Measurements from ENCODE around the gene PRSS27. TPM values are rescaled to one million over a fixed set of nuclear protein-coding genes. Genes with fewer than 3 reads are reported as not detected.

PRSS27 gene
- total RNA-seq, 1 donor from 2014 or later = 1.3 TPM

DNA sequence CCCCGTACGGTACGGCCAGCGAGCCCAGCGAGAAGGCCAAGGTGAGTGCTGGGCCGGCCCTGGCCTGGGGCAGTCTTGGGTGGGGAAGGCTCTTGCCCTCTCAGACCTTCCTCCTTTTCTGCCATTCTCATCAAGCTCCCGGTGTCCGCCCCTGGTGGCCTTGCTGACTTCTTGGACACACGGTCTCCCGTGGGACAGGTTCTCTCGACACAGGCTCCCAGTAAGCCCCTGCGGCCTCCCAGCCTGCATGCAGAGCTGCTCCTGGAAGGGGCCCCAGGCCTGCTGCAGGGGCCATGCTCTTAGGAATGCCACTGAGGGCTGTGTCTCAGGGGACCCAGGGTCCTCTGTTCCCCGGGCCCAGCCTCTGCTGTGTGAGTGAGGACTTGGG lies 17.6 kb downstream of the PRSS27 start:
- H3K36me3 ChIP-seq = peaks cover 93% of the 10 kb centered on the region
- no peak for TF ChIP-seq CTCF (IDR thresholded peaks at IDR 0.05)

DNA sequence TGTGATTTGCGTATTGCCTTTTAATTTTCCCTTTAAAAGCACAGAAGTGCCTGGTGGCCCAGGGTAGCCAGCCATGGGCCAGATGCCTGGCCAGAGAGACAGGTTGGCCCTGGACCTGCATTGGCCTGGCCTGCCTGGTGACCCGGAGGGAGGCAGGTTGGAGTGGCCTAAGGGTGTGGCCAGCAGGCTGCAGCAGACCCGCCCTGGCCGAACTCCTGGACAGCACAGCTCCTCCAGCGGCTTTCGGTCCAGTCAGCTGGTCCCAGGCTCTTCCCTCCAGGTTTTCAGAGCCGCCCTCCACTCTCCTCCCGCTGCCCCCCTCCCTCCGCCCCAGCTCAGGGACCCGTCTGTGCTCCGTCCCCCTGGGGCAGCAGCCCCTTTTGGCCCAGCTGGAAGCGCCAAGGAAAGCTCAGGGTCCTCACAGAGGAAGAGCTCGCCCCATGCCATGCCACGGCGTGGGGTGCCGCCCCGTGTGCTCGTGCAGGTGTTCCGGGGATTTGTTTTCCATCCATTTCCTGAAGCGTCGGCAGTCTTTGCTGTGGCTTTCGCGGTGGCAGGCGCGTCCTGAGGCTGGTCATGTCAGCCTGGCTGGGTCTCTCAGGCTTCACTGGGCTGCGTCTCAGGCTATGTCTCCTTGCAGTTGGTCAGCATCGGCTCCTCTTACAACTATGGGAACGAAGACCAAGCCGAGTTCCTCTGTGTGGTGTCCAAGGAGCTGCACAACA lies 18.1 kb downstream of the PRSS27 start:
- H3K27ac ChIP-seq = no peak overlapping the region
- H3K9me3 ChIP-seq = no peaks in the 10 kb centered on the region
- peaks cover 93% of the 10 kb centered on the region for H3K36me3 ChIP-seq

More for the DNA sequence above, 17.6 kb downstream of the PRSS27 start:
- Histone ChIP-seq H3K27me3 (ENCODE audit: low read depth) (no peaks in the 10 kb centered on the region), H3K4me3 (no peak overlapping the region), H3K4me1 (no peaks in the 10 kb centered on the region), H3K27ac (no peak overlapping the region), H3K9me3 (no peaks in the 10 kb centered on the region)
- no peak for DNase-seq
- no peak for ATAC-seq
- intact Hi-C loops (cut with DNase I) = no loop called here

GRCh38 chr16:2701272-2701671 lies 18.8 kb downstream of the PRSS27 start:
- no peaks in the 10 kb centered on the region for H3K9me3 ChIP-seq
- H3K4me3 ChIP-seq = no peak overlapping the region
- ATAC-seq = no peak
- intact Hi-C loops (cut with DNase I) = no loop called here
- peaks cover 95% of the 10 kb centered on the region for H3K36me3 ChIP-seq
- TF ChIP-seq CTCF (IDR thresholded peaks at IDR 0.05) = no peak
- H3K27me3 ChIP-seq (ENCODE audit: low read depth) = no peaks in the 10 kb centered on the region
- no peak overlapping the region for H3K27ac ChIP-seq
- no peaks in the 10 kb centered on the region for H3K4me1 ChIP-seq
- DNase-seq = no peak

More for the DNA sequence above, 18.1 kb downstream of the PRSS27 start:
- intact Hi-C loops (cut with DNase I) = no loop called here
- DNase-seq (no peak), ATAC-seq (no peak)
- H3K27me3 ChIP-seq (ENCODE audit: low read depth) = no peaks in the 10 kb centered on the region
- no peaks in the 10 kb centered on the region for H3K4me1 ChIP-seq
- H3K4me3 ChIP-seq = no peak overlapping the region
- TF ChIP-seq CTCF (IDR thresholded peaks at IDR 0.05) = no peak

- no peak for DNase-seq
- H3K4me3 ChIP-seq = no peak overlapping the region
- H3K4me1 ChIP-seq = no peaks in the 10 kb centered on the region
- intact Hi-C loops (cut with DNase I) = no loop called here
- H3K9me3 ChIP-seq = no peaks in the 10 kb centered on the region
- TF ChIP-seq CTCF (IDR thresholded peaks at IDR 0.05) = no peak
- H3K27me3 ChIP-seq (ENCODE audit: low read depth) = no peaks in the 10 kb centered on the region
- H3K27ac ChIP-seq = no peak overlapping the region
- ATAC-seq = no peak
- H3K36me3 ChIP-seq = peaks cover 90% of the 10 kb centered on the region
Measured at GRCh38 chr16:2700786-2701185, 19.2 kb downstream of the PRSS27 start.

DNA sequence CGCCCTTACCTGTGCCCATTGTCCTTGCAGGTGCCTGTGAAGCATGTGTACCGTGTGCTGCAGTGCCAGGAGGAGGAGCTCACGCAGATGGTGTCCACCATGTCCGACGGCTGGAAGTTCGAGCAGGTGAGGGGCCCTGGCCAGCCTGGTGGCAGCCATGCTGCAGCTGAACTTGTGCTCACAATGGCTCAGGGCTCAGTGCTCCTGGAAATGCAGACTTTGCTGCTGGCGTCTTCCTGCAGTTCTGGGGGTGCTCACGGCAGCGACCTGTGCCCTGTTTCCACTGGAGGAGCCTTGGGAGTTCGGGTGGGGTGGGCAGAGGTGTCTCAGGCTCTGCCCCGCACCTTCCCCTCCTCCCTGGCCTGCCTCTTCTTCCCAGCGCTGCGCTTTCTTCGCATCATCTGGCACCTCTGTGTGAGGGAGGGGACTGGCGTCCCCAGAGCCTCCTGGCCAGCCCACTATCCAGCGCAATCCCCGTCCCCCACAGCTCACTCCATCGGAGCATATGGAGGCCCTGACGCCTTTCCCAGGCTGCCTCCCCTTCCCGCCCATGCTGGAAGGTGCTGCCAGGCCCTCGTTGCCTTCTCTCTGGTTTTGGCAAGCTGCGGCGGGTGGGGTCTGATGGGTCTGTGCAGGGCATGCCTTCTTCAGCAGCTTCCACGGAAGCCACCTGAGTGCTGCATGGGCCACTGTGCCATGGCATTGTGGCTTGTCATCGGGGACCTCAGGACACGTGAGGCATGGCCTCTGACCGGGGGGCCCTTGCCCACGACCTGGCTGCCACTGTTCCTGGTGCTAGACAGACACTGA lies 20.0 kb downstream of the PRSS27 start:
- intact Hi-C loops (cut with DNase I) = no loop called here
- Histone ChIP-seq H3K9me3 (no peaks in the 10 kb centered on the region), H3K36me3 (peaks cover 82% of the 10 kb centered on the region), H3K27me3 (ENCODE audit: low read depth) (no peaks in the 10 kb centered on the region), H3K4me3 (no peak overlapping the region), H3K27ac (no peak overlapping the region), H3K4me1 (no peaks in the 10 kb centered on the region)
- no peak for DNase-seq
- no peak for TF ChIP-seq CTCF (IDR thresholded peaks at IDR 0.05)
- no peak for ATAC-seq

Data from lower lobe of right lung (tissue), 2 donors.